Aorta (tissue), 5 donors: ENCODE results near the gene AHRR. TPM values are rescaled to one million over a fixed set of nuclear protein-coding genes. Genes with fewer than 3 reads are reported as not detected.

ENCODE experiments used
- ATAC-seq: fragments of 200-7000 bp; cut with Tn5 transposase; one replicate; pipeline ENCODE4 v1.9.1; 2022; ENCODE audit warnings: moderate library complexity; ENCODE audit not compliant: low FRiP score
- DNase-seq, 2 donors: peaks; one replicate each; pipeline ENCODE4 v3.0.0-alpha.2; 2020
- H3K27ac ChIP-seq, 2 donors: one replicate each; pipeline ENCODE4 v1.5.1; 2013; ENCODE audit warnings: low read length in 2 of 2, mild to moderate bottlenecking in 2 of 2, moderate library complexity in 2 of 2, control low read depth in 1 of 2, inconsistent platforms in 1 of 2, low read depth in 1 of 2
- H3K27me3 ChIP-seq, 2 donors: one replicate each; pipeline ENCODE4 v1.6.1; 2013; ENCODE audit warnings: control low read depth in 1 of 2, low read length in 1 of 2, mild to moderate bottlenecking in 1 of 2, moderate library complexity in 1 of 2; ENCODE audit not compliant: insufficient read depth in 2 of 2, control insufficient read depth in 1 of 2
- H3K36me3 ChIP-seq, 2 donors: one replicate each; pipeline ENCODE4 v1.6.1; 2013; ENCODE audit warnings: control low read depth in 1 of 2, low read length in 1 of 2, mild to moderate bottlenecking in 1 of 2; ENCODE audit not compliant: insufficient read depth in 2 of 2, control insufficient read depth in 1 of 2
- H3K4me1 ChIP-seq, 2 donors: one replicate each; pipeline ENCODE4 v1.6.1; 2013; ENCODE audit warnings: low read length in 2 of 2, control low read depth in 1 of 2, mild to moderate bottlenecking in 1 of 2, moderate library complexity in 1 of 2; ENCODE audit not compliant: insufficient read depth in 2 of 2, control insufficient read depth in 1 of 2
- H3K4me3 ChIP-seq, 2 donors: one replicate each; pipeline ENCODE4 v1.5.1; 2013; ENCODE audit warnings: low read length in 2 of 2, control low read depth in 1 of 2, mild to moderate bottlenecking in 1 of 2
- H3K9me3 ChIP-seq: one replicate; pipeline ENCODE4 v1.6.1; 2013; ENCODE audit warnings: mild to moderate bottlenecking, low read length; ENCODE audit not compliant: control insufficient read depth
- WGBS, 2 donors: extraction: QIAGEN DNeasy Blood & Tissue Kit; methylation state at CpG; one replicate each; pipeline ENCODE4 v1.1.7; 2013; 5-methylcytosine and 5-hydroxymethylcytosine counted together
- intact Hi-C, 2 donors: fragments of 100-400 bp; cut with DNase I; formaldehyde crosslinking; loops; one replicate each; pipeline versions ENCODE4 v1.14.2 to v1.15.0; 2022
- polyA plus RNA-seq, 2 donors: library from polyadenylated mRNA; stranded (reverse); fragments of 200-250 nt; gene quantifications; one replicate each; pipeline ENCODE4 v1.2.3, GENCODE V29; 2013
- total RNA-seq, 2 donors: library from RNA; stranded (reverse); fragmentation: NEBNext Ultra II Directional; extraction: Animal tissue kit (Norgen Biotek cat#: 25700); gene quantifications; one replicate each; pipeline ENCODE4 v1.2.1, GENCODE V29; 2021
- donor health status: healthy with polysubstance abuse.
- donor health status: Bipolar disorder and iron deficiency.
- donor health status: DM: no; HTN: no; CAD: no.
- donor health status: DM: no; HTN: no; CAD: no.
- donor health status: DM: yes; HTN: yes; CAD: no.

The AHRR gene
- total and polyA plus RNA-seq, 4 donors: 0.13 to 3.8 (median 1.7) TPM

- WGBS, 2 donors: 91 to 93% methylated on average over 52 of the region's 52 CpGs
- H3K9me3 ChIP-seq: no peaks in the 10 kb centered on the region
- H3K4me3 ChIP-seq: no peak overlapping the region
- H3K36me3 ChIP-seq: no peaks in the 10 kb centered on the region
- H3K27ac ChIP-seq: no peak overlapping the region
- no peaks in the 10 kb centered on the region for H3K27me3 ChIP-seq
- intact Hi-C loops: no loop called here
- DNase-seq (peak; percentile 49 to 74), ATAC-seq (peak; percentile 61)
- no peaks in the 10 kb centered on the region for H3K4me1 ChIP-seq
These were observed 99.2 kb downstream of the AHRR start for GRCh38 chr5:420632-421286.

GRCh38 chr5:421287-421880 lies 99.9 kb downstream of the AHRR start:
- no peaks in the 10 kb centered on the region for H3K4me1 ChIP-seq
- ATAC-seq (no peak), DNase-seq (peak; percentile 44 to 70)
- H3K36me3 ChIP-seq: no peaks in the 10 kb centered on the region
- H3K27me3 ChIP-seq: no peaks in the 10 kb centered on the region
- intact Hi-C loops: no loop called here
- H3K27ac ChIP-seq: no peak overlapping the region
- H3K4me3 ChIP-seq: no peak overlapping the region
- no peaks in the 10 kb centered on the region for H3K9me3 ChIP-seq
- WGBS, 2 donors: 81 to 90% methylated on average over 34 of the region's 34 CpGs

GRCh38 chr5:421901-422300 lies 100.4 kb downstream of the AHRR start:
- H3K9me3 ChIP-seq: no peaks in the 10 kb centered on the region
- no peak for ATAC-seq
- no peaks in the 10 kb centered on the region for H3K27me3 ChIP-seq
- no peaks in the 10 kb centered on the region for H3K4me1 ChIP-seq
- 90 to 93% methylated on average over 13 of the region's 13 CpGs for WGBS, 2 donors
- intact Hi-C loops: no loop called here
- no peaks in the 10 kb centered on the region for H3K36me3 ChIP-seq
- H3K4me3 ChIP-seq: no peak overlapping the region
- H3K27ac ChIP-seq: no peak overlapping the region
- peak; percentile 42 to 51 for DNase-seq

GRCh38 chr5:422323-423232 lies 101.1 kb downstream of the AHRR start:
- H3K9me3 ChIP-seq: no peaks in the 10 kb centered on the region
- no peaks in the 10 kb centered on the region for H3K27me3 ChIP-seq
- H3K4me1 ChIP-seq: no peaks in the 10 kb centered on the region
- H3K36me3 ChIP-seq: no peaks in the 10 kb centered on the region
- ATAC-seq (no peak), DNase-seq (peak; percentile 35 to 53)
- H3K27ac ChIP-seq: no peak overlapping the region
- intact Hi-C loops: no loop called here
- no peak overlapping the region for H3K4me3 ChIP-seq
- 83 to 85% methylated on average over 32 of the region's 32 CpGs for WGBS, 2 donors

GRCh38 chr5:423233-423565 lies 101.7 kb downstream of the AHRR start:
- WGBS, 2 donors: 86 to 91% methylated on average over 9 of the region's 9 CpGs
- Histone ChIP-seq H3K27ac (no peak overlapping the region), H3K36me3 (no peaks in the 10 kb centered on the region), H3K9me3 (no peaks in the 10 kb centered on the region), H3K4me3 (no peak overlapping the region), H3K4me1 (no peaks in the 10 kb centered on the region), H3K27me3 (no peaks in the 10 kb centered on the region)
- ATAC-seq: no peak
- DNase-seq: peak; percentile 36
- intact Hi-C loops: no loop called here

GRCh38 chr5:423626-424261 lies 102.2 kb downstream of the AHRR start:
- 79 to 83% methylated on average over 24 of the region's 24 CpGs for WGBS, 2 donors
- Histone ChIP-seq H3K4me1 (no peaks in the 10 kb centered on the region), H3K27me3 (no peaks in the 10 kb centered on the region), H3K9me3 (no peaks in the 10 kb centered on the region), H3K36me3 (no peaks in the 10 kb centered on the region), H3K4me3 (no peak overlapping the region), H3K27ac (no peak overlapping the region)
- no peak for ATAC-seq
- DNase-seq: peak; percentile 41 to 51
- intact Hi-C loops: no loop called here

GRCh38 chr5:424301-425110 lies 103.0 kb downstream of the AHRR start:
- no peaks in the 10 kb centered on the region for H3K4me1 ChIP-seq
- H3K27me3 ChIP-seq: no peaks in the 10 kb centered on the region
- no peaks in the 10 kb centered on the region for H3K36me3 ChIP-seq
- no peak overlapping the region for H3K4me3 ChIP-seq
- DNase-seq: peak; percentile 49 to 57
- no peaks in the 10 kb centered on the region for H3K9me3 ChIP-seq
- H3K27ac ChIP-seq: no peak overlapping the region
- intact Hi-C loops: no loop called here
- WGBS, 2 donors: 79 to 87% methylated on average over 11 of the region's 11 CpGs
- ATAC-seq: no peak

GRCh38 chr5:425714-426113 lies 104.2 kb downstream of the AHRR start:
- no peaks in the 10 kb centered on the region for H3K9me3 ChIP-seq
- intact Hi-C loops: no loop called here
- H3K36me3 ChIP-seq: no peaks in the 10 kb centered on the region
- no peak overlapping the region for H3K27ac ChIP-seq
- ATAC-seq (no peak), DNase-seq (peak; percentile 44 to 54)
- WGBS, 2 donors: 43 to 53% methylated on average over 5 of the region's 5 CpGs
- H3K4me1 ChIP-seq: no peaks in the 10 kb centered on the region
- H3K27me3 ChIP-seq: no peaks in the 10 kb centered on the region
- H3K4me3 ChIP-seq: no peak overlapping the region
